ENCODE data around the gene IL36RN. TPM values are rescaled to one million over a fixed set of nuclear protein-coding genes. Genes with fewer than 3 reads are reported as not detected.

IL36RN gene
- total and polyA plus RNA-seq, 2 of the 13 experiments (the other 11 are each of a cell fraction or from before 2014, with no cell fraction given) = not detected

- no peak for ATAC-seq
- Histone ChIP-seq H3K79me2 (ENCODE audit: insufficient read depth, low read length) (no peaks in the 10 kb centered on the region), H3K36me3 (replicated peaks in 1 of 2; ENCODE audit: control insufficient read depth in 1 of 2, insufficient read depth in 2 of 2, low read length in 2 of 2) (no peaks in the 10 kb centered on the region), H2AFZ (ENCODE audit: low read length) (no peak overlapping the region), H3K27ac (ENCODE audit: extremely low read length, insufficient read depth, low read length) (no peak overlapping the region), H3K9me3 (ENCODE audit: low read length) (no peaks in the 10 kb centered on the region), H3K27me3 (ENCODE audit: control insufficient read depth in 1 of 2, insufficient read depth in 2 of 2, low read length in 2 of 2) (peaks cover 0 to 4% of the 10 kb centered on the region in 2 experiments; a peak in 1 of 5 replicates), H3K4me2 (ENCODE audit: low read depth, low read length) (no peak overlapping the region), H3K4me3 (replicated peaks in 1 of 3; ENCODE audit: insufficient read depth in 1 of 3, low read depth in 2 of 3, low read length in 3 of 3) (no peak overlapping the region), H3K9ac (ENCODE audit: insufficient read depth, low read depth, low read length) (no peak overlapping the region), H4K20me1 (ENCODE audit: insufficient read depth, low read length) (no peaks in the 10 kb centered on the region), H3K4me1 (ENCODE audit: insufficient read depth, low read length) (no peaks in the 10 kb centered on the region)
- no peak for FAIRE-seq
- no peak for DNase-seq (ENCODE audit: low spot score)
- intact Hi-C loops (cut with micrococcal nuclease; ENCODE audit: unreplicated experiment) (no loop called here), in situ Hi-C loops (cut with HindIII; ENCODE audit: extremely low pct_ligation_motif_present, low pct_unique_long_range_greater_than_20kb) (no loop called here)
- no TSS peak for BruUV-seq (replicated peaks)
- CTCF ChIA-PET (ENCODE audit: low intra/inter-chr PET ratio, low total read pairs) = no interaction called here
- WGBS (ENCODE audit: low lambda C conversion rate) = 56% methylated on average over 9 of the region's 9 CpGs
- POLR2A ChIA-PET = no interaction called here
- no peak for TF ChIP-seq FOXC1 (CRISPR knock-in tag; IDR thresholded peaks at IDR 0.05; ENCODE audit: borderline replicate concordance)
- no peak for TF ChIP-seq ZNF572 (CRISPR knock-in tag; IDR thresholded peaks at IDR 0.05)
- TF ChIP-seq PRDM15 (CRISPR knock-in tag; IDR thresholded peaks at IDR 0.05) = no peak
- no peak for TF ChIP-seq ZNF816 (CRISPR knock-in tag; IDR thresholded peaks at IDR 0.05; ENCODE audit: borderline replicate concordance)
- TF ChIP-seq TP53 (CRISPR knock-in tag; conservative IDR thresholded peaks at IDR 0.05) = no peak
- TF ChIP-seq PRPF4 (IDR thresholded peaks at IDR 0.05; ENCODE audit: low read depth, low read length, poor library complexity, severe bottlenecking) = no peak
- TF ChIP-seq ZFP37 (CRISPR knock-in tag; IDR thresholded peaks at IDR 0.05; ENCODE audit: borderline replicate concordance) = no peak
- TF ChIP-seq EHMT2 (IDR thresholded peaks at IDR 0.05; ENCODE audit: borderline replicate concordance, low read depth, low read length) = no peak
- TF ChIP-seq ZNF766 (CRISPR knock-in tag; IDR thresholded peaks at IDR 0.05; ENCODE audit: borderline replicate concordance) = no peak
- TF ChIP-seq TCF7 (IDR thresholded peaks at IDR 0.05; ENCODE audit: low read depth) = no peak
Observed at GRCh38 chr2:113036763-113037162, 22.2 kb upstream of the IL36RN start.

Measured in HepG2 (cell line).